ENCODE data around the gene C1orf35. TPM values are rescaled to one million over a fixed set of nuclear protein-coding genes. Genes with fewer than 3 reads are reported as not detected.

C1orf35 gene
- total RNA-seq, 1 donor from 2014 or later: 16.5 TPM

DNA sequence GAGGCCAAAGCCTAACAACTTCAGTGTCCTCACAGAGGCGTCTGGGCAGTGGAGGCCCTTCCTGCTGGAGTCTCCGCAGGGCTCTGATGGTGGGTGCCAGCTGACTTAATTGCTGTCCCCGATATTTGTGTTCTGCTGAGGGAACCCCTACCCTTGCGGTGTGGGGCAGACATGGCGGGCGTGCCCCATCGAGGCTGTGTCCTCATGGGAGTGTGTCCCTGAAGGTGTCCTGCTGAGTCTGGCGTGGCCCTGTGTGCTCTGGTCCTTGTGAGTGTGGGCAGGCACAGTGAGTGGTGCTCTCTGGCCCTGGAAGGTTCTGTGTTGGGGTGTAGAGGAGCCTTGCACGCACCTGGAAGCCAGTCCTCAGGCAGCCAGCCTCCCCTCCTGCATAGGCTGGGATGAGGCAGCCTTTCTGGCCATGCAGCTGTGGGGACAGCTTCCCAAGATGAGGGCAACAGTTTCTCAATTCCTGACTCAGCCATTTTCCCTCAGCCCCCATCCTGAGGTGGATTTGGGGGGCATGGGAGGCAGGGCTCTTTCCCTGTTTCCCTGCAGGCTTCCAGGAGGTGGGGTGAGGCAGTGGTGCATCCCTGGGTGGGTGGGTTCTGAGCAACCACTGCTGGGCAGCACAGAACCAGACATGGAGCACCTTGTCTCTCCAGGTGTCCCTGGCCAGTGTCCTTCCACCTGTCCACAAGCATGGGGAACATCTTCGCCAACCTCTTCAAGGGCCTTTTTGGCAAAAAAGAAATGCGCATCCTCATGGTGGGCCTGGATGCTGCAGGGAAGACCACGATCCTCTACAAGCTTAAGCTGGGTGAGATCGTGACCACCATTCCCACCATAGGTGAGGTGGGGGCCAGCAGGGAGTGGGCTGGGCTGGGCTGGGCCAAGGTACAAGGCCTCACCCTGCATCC is 6.5 kb downstream of the C1orf35 start:
- TF ChIP-seq, protein P1, sequence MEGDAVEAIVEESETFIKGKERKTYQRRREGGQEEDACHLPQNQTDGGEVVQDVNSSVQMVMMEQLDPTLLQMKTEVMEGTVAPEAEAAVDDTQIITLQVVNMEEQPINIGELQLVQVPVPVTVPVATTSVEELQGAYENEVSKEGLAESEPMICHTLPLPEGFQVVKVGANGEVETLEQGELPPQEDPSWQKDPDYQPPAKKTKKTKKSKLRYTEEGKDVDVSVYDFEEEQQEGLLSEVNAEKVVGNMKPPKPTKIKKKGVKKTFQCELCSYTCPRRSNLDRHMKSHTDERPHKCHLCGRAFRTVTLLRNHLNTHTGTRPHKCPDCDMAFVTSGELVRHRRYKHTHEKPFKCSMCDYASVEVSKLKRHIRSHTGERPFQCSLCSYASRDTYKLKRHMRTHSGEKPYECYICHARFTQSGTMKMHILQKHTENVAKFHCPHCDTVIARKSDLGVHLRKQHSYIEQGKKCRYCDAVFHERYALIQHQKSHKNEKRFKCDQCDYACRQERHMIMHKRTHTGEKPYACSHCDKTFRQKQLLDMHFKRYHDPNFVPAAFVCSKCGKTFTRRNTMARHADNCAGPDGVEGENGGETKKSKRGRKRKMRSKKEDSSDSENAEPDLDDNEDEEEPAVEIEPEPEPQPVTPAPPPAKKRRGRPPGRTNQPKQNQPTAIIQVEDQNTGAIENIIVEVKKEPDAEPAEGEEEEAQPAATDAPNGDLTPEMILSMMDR (IDR thresholded peaks at IDR 0.05; ENCODE audit: insufficient read depth, low read length, poor library complexity, severe bottlenecking): no peak
- peaks cover 5% of the 10 kb centered on the region for H3K36me3 ChIP-seq (ENCODE audit: control insufficient read depth, insufficient read depth, low read length)
- DNase-seq (ENCODE audit: low read depth): no peak

DNA sequence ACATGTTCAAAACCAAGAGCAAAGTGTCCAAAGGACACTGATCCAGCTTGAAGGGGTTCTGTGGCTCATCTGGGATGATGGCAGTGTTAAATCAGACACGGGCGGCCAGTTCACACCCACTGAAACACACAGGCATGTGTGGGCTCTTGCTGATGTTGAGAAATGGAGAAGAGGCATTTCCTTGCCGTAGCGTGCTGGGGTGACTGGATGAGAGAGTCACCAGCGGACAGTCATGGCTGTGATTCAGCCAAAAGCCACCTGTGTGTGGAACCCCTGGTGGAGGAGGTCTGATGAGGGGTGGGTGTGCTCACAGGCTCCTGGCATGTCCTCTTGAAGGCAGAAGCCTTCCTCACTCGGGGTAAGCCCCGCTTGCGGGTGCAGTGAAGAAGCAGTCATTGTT is 7.2 kb downstream of the C1orf35 start:
- Histone ChIP-seq H3K36me3 (ENCODE audit: control insufficient read depth, insufficient read depth, low read length) (peaks cover 5% of the 10 kb centered on the region), H3K27me3 (ENCODE audit: control insufficient read depth, insufficient read depth, low read length) (no peaks in the 10 kb centered on the region), H3K4me3 (ENCODE audit: low read depth, low read length) (no peak overlapping the region)
- TF ChIP-seq, protein P1 (IDR thresholded peaks at IDR 0.05; ENCODE audit: insufficient read depth, low read length, poor library complexity, severe bottlenecking): no peak
- DNase-seq (ENCODE audit: low read depth): no peak

More for the DNA sequence above, 6.5 kb downstream of the C1orf35 start:
- Histone ChIP-seq H3K27me3 (ENCODE audit: control insufficient read depth, insufficient read depth, low read length) (no peaks in the 10 kb centered on the region), H3K4me3 (ENCODE audit: low read depth, low read length) (no peak overlapping the region)

GRCh38 chr1:228095161-228095560 is 8.0 kb downstream of the C1orf35 start:
- H3K4me3 ChIP-seq (ENCODE audit: low read depth, low read length): no peak overlapping the region
- TF ChIP-seq, protein P1 (IDR thresholded peaks at IDR 0.05; ENCODE audit: insufficient read depth, low read length, poor library complexity, severe bottlenecking): no peak
- H3K27me3 ChIP-seq (ENCODE audit: control insufficient read depth, insufficient read depth, low read length): no peaks in the 10 kb centered on the region
- no peak for DNase-seq (ENCODE audit: low read depth)
- H3K36me3 ChIP-seq (ENCODE audit: control insufficient read depth, insufficient read depth, low read length): peaks cover 5% of the 10 kb centered on the region

GRCh38 chr1:228094432-228095016 is 8.6 kb downstream of the C1orf35 start:
- Histone ChIP-seq H3K4me3 (ENCODE audit: low read depth, low read length) (no peak overlapping the region), H3K36me3 (ENCODE audit: control insufficient read depth, insufficient read depth, low read length) (peaks cover 2% of the 10 kb centered on the region), H3K27me3 (ENCODE audit: control insufficient read depth, insufficient read depth, low read length) (no peaks in the 10 kb centered on the region)
- no peak for DNase-seq (ENCODE audit: low read depth)
- TF ChIP-seq, protein P1 (IDR thresholded peaks at IDR 0.05; ENCODE audit: insufficient read depth, low read length, poor library complexity, severe bottlenecking): no peak

GRCh38 chr1:228093050-228093906 is 9.8 kb downstream of the C1orf35 start:
- TF ChIP-seq, protein P1 (IDR thresholded peaks at IDR 0.05; ENCODE audit: insufficient read depth, low read length, poor library complexity, severe bottlenecking): no peak
- H3K36me3 ChIP-seq (ENCODE audit: control insufficient read depth, insufficient read depth, low read length): no peaks in the 10 kb centered on the region
- H3K4me3 ChIP-seq (ENCODE audit: low read depth, low read length): no peak overlapping the region
- DNase-seq (ENCODE audit: low read depth): no peak
- no peaks in the 10 kb centered on the region for H3K27me3 ChIP-seq (ENCODE audit: control insufficient read depth, insufficient read depth, low read length)
